ENCODE measurements around the gene ZC3H6. TPM values are rescaled to one million over a fixed set of nuclear protein-coding genes. Genes with fewer than 3 reads are reported as not detected.

Gene ZC3H6
- total RNA-seq, 1 donor from 2014 or later = 23.5 TPM

DNA sequence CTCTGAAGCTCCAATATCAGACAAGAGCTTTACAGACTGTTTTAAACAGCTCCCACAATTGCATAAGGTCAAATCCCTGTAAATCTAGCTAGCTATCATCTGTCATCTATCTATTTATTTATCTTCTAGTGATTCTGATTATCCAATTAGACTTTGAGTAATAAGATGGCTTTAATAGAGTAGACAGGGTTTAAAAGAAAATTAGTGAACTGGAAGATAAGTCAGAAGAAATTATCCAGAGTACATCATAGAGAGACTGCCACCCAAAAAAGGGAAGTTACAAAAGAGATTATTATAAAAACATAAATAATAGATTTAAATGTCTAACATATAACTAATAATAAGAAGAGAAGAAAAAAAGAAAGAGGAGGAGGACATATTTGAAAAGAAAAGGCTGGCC is 12.5 kb upstream of the ZC3H6 start:
- no peaks in the 10 kb centered on the region for H3K4me1 ChIP-seq
- intact Hi-C loops (cut with micrococcal nuclease) = no loop called here
- H3K27ac ChIP-seq (replicated peaks) = no peak overlapping the region
- H3K36me3 ChIP-seq = no peaks in the 10 kb centered on the region
- no peak overlapping the region for H3K4me3 ChIP-seq
- H3K27me3 ChIP-seq (ENCODE audit: low read depth) = no peaks in the 10 kb centered on the region
- no peak for DNase-seq
- TF ChIP-seq, protein P1, sequence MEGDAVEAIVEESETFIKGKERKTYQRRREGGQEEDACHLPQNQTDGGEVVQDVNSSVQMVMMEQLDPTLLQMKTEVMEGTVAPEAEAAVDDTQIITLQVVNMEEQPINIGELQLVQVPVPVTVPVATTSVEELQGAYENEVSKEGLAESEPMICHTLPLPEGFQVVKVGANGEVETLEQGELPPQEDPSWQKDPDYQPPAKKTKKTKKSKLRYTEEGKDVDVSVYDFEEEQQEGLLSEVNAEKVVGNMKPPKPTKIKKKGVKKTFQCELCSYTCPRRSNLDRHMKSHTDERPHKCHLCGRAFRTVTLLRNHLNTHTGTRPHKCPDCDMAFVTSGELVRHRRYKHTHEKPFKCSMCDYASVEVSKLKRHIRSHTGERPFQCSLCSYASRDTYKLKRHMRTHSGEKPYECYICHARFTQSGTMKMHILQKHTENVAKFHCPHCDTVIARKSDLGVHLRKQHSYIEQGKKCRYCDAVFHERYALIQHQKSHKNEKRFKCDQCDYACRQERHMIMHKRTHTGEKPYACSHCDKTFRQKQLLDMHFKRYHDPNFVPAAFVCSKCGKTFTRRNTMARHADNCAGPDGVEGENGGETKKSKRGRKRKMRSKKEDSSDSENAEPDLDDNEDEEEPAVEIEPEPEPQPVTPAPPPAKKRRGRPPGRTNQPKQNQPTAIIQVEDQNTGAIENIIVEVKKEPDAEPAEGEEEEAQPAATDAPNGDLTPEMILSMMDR (IDR thresholded peaks at IDR 0.05; ENCODE audit: borderline replicate concordance) = no peak
- no peaks in the 10 kb centered on the region for H3K9me3 ChIP-seq (replicated peaks)

- DNase-seq = no peak
- no peaks in the 10 kb centered on the region for H3K36me3 ChIP-seq
- H3K9me3 ChIP-seq (replicated peaks) = no peaks in the 10 kb centered on the region
- no peaks in the 10 kb centered on the region for H3K27me3 ChIP-seq (ENCODE audit: low read depth)
- H3K4me3 ChIP-seq = no peak overlapping the region
- no peaks in the 10 kb centered on the region for H3K4me1 ChIP-seq
- TF ChIP-seq, protein P1 (IDR thresholded peaks at IDR 0.05; ENCODE audit: borderline replicate concordance) = no peak
- intact Hi-C loops (cut with micrococcal nuclease) = no loop called here
- H3K27ac ChIP-seq (replicated peaks) = no peak overlapping the region
Measured at GRCh38 chr2:112268547-112268946, 6.8 kb upstream of the ZC3H6 start.

- DNase-seq = no peak
- Histone ChIP-seq H3K9me3 (replicated peaks) (no peaks in the 10 kb centered on the region), H3K27ac (replicated peaks) (no peak overlapping the region), H3K36me3 (no peaks in the 10 kb centered on the region), H3K27me3 (ENCODE audit: low read depth) (no peaks in the 10 kb centered on the region), H3K4me3 (no peak overlapping the region), H3K4me1 (peaks cover 26% of the 10 kb centered on the region)
- TF ChIP-seq, protein P1 (IDR thresholded peaks at IDR 0.05; ENCODE audit: borderline replicate concordance) = no peak
- intact Hi-C loops (cut with micrococcal nuclease) = no loop called here
Measured at GRCh38 chr2:112272669-112273068, 2.7 kb upstream of the ZC3H6 start.

GRCh38 chr2:112273349-112273748 is 2.0 kb upstream of the ZC3H6 start:
- intact Hi-C loops (cut with micrococcal nuclease) = no loop called here
- Histone ChIP-seq H3K4me1 (peaks cover 33% of the 10 kb centered on the region), H3K27ac (replicated peaks) (no peak overlapping the region), H3K36me3 (no peaks in the 10 kb centered on the region), H3K9me3 (replicated peaks) (no peaks in the 10 kb centered on the region), H3K4me3 (no peak overlapping the region), H3K27me3 (ENCODE audit: low read depth) (no peaks in the 10 kb centered on the region)
- no peak for DNase-seq
- TF ChIP-seq, protein P1 (IDR thresholded peaks at IDR 0.05; ENCODE audit: borderline replicate concordance) = no peak

- H3K27me3 ChIP-seq (ENCODE audit: low read depth) = no peaks in the 10 kb centered on the region
- H3K36me3 ChIP-seq = no peaks in the 10 kb centered on the region
- peak; percentile 92 for DNase-seq
- H3K9me3 ChIP-seq (replicated peaks) = no peaks in the 10 kb centered on the region
- H3K27ac ChIP-seq (replicated peaks) = peak overlapping the region; percentile 99
- TF ChIP-seq, protein P1 (IDR thresholded peaks at IDR 0.05; ENCODE audit: borderline replicate concordance) = no peak
- intact Hi-C loops (cut with micrococcal nuclease) = no loop called here
- H3K4me3 ChIP-seq = peak overlapping the region; percentile 80
- H3K4me1 ChIP-seq = peaks cover 42% of the 10 kb centered on the region
Measured at GRCh38 chr2:112275887-112276773, 733 bp downstream of the ZC3H6 start.
